Neural cell (in vitro differentiated cells): ENCODE measurements around the gene CAPSL.

ENCODE experiments used
- EP300 ChIP-seq: fragments of 450-650 bp; conservative IDR thresholded peaks from 2 replicates; pipeline ENCODE4 v1.6.1; 2014; ENCODE audit warnings: antibody characterized with exemption, mild to moderate bottlenecking, moderate library complexity; ENCODE audit not compliant: poor library complexity, severe bottlenecking
- EZH2 ChIP-seq: fragments of 200-600, 300-800 bp; shearing (Covaris generic), sonication (generic); IDR thresholded peaks from 2 replicates; pipeline ENCODE4 v1.6.1; 2014; ENCODE audit warnings: antibody characterized with exemption, low read length, borderline replicate concordance, mild to moderate bottlenecking; ENCODE audit not compliant: insufficient read depth, poor library complexity, severe bottlenecking
- MXI1 ChIP-seq: fragments of 450-650 bp; conservative IDR thresholded peaks from 2 replicates; pipeline ENCODE4 v1.6.1; 2014; ENCODE audit warnings: antibody characterized with exemption, mild to moderate bottlenecking; ENCODE audit not compliant: poor library complexity, severe bottlenecking
- POLR2AphosphoS5 ChIP-seq: IDR thresholded peaks from 2 replicates; pipeline ENCODE4 v1.6.1; 2012
- RAD21 ChIP-seq: fragments of 450-650 bp; conservative IDR thresholded peaks from 2 replicates; pipeline ENCODE4 v1.6.1; 2014; ENCODE audit warnings: antibody characterized with exemption, mild to moderate bottlenecking, moderate library complexity
- SMC3 ChIP-seq: fragments of 450-650 bp; conservative IDR thresholded peaks from 2 replicates; pipeline ENCODE4 v1.6.1; 2014; ENCODE audit warnings: antibody characterized with exemption, mild to moderate bottlenecking, moderate library complexity; ENCODE audit not compliant: poor library complexity
- TAF1 ChIP-seq: IDR thresholded peaks from 2 replicates; pipeline ENCODE4 v1.6.1; 2012; ENCODE audit warnings: low read depth
- TF ChIP-seq, protein P1 (sequence below): fragments of 450-650 bp; IDR thresholded peaks from 2 replicates; pipeline ENCODE4 v1.5.1; 2014; ENCODE audit warnings: antibody characterized with exemption, mild to moderate bottlenecking, moderate library complexity; ENCODE audit not compliant: poor library complexity, severe bottlenecking
- TF ChIP-seq, protein P2 (sequence below): IDR thresholded peaks from 2 replicates; pipeline ENCODE4 v1.6.1; 2012; ENCODE audit warnings: borderline replicate concordance

DNA sequence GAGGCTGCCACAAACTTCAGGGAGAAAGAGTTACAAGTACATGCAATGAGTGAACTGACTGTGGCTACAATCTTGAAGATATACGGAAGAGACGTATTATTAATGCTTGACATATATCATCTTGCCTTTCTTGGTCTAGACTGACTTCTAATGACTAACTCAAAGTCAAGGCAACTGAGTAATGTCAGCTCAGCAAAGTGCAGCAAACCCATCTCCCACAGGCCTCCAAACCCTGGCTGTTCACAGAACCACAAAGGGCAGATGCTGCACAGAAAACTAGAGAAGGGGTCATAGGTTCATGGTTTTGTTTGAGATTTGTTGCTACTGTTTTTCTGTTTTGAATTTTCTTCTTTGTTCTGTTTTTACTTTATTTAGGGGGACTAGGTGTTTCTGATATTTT lies 60.8 kb downstream of the CAPSL start:
- TF ChIP-seq, protein P1, sequence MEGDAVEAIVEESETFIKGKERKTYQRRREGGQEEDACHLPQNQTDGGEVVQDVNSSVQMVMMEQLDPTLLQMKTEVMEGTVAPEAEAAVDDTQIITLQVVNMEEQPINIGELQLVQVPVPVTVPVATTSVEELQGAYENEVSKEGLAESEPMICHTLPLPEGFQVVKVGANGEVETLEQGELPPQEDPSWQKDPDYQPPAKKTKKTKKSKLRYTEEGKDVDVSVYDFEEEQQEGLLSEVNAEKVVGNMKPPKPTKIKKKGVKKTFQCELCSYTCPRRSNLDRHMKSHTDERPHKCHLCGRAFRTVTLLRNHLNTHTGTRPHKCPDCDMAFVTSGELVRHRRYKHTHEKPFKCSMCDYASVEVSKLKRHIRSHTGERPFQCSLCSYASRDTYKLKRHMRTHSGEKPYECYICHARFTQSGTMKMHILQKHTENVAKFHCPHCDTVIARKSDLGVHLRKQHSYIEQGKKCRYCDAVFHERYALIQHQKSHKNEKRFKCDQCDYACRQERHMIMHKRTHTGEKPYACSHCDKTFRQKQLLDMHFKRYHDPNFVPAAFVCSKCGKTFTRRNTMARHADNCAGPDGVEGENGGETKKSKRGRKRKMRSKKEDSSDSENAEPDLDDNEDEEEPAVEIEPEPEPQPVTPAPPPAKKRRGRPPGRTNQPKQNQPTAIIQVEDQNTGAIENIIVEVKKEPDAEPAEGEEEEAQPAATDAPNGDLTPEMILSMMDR, result no peak
- TF ChIP-seq EP300 (no peak), RAD21 (no peak), EZH2 (no peak), MXI1 (no peak), POLR2AphosphoS5 (no peak), TAF1 (no peak), SMC3 (no peak)
- TF ChIP-seq, protein P2, sequence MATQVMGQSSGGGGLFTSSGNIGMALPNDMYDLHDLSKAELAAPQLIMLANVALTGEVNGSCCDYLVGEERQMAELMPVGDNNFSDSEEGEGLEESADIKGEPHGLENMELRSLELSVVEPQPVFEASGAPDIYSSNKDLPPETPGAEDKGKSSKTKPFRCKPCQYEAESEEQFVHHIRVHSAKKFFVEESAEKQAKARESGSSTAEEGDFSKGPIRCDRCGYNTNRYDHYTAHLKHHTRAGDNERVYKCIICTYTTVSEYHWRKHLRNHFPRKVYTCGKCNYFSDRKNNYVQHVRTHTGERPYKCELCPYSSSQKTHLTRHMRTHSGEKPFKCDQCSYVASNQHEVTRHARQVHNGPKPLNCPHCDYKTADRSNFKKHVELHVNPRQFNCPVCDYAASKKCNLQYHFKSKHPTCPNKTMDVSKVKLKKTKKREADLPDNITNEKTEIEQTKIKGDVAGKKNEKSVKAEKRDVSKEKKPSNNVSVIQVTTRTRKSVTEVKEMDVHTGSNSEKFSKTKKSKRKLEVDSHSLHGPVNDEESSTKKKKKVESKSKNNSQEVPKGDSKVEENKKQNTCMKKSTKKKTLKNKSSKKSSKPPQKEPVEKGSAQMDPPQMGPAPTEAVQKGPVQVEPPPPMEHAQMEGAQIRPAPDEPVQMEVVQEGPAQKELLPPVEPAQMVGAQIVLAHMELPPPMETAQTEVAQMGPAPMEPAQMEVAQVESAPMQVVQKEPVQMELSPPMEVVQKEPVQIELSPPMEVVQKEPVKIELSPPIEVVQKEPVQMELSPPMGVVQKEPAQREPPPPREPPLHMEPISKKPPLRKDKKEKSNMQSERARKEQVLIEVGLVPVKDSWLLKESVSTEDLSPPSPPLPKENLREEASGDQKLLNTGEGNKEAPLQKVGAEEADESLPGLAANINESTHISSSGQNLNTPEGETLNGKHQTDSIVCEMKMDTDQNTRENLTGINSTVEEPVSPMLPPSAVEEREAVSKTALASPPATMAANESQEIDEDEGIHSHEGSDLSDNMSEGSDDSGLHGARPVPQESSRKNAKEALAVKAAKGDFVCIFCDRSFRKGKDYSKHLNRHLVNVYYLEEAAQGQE, result no peak
